Activated T-cell treated with anti-CD3 and anti-CD28 coated beads for 48 hours (primary cell): ENCODE measurements around the gene IGFN1.
"Not testable (repeated sequence)": the region's sequence is repeated elsewhere in the genome, so short reads cannot be mapped to it uniquely, and the experiment has no call there.

ENCODE experiments used
- DNase-seq: peaks from one replicate; pipeline ENCODE4 v3.0.0-alpha.2; 2020; ENCODE audit warnings: low read depth

The IGFN1 gene

DNA sequence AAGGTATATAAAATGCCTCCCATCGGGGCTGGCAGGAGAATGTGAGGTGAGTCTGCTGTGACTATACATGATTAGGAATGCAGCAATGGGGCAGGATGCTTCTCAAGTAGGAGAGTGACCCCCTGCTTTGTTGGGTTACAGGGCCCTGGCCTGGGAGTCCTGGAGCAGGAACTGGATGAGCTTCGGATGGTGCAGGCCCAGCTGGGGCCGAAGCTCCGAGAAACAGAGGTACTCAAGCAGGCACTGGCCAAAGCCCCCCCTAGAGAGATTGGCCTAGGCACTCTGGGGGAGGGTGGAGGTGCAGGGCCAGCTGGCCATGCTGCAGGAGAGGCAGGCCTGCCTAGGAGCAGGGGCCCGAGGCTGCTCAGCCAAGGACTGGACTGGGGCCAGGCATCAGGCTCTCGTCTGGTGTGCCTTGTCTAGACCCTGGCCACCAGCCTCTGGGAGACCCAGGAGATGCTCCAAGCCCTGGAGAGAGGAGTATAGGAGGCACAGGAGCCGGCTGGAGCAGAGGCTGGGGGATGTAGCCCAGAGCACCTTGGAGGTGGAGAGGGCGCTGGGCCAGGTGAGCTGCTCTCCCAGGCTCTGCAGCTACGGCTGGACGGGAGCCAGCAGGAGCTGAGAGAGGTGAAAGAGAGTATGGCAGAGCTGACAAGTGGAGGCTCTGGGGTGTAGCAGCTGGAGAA is 59.8 kb downstream of the IGFN1 start:
- no peak for DNase-seq

DNA sequence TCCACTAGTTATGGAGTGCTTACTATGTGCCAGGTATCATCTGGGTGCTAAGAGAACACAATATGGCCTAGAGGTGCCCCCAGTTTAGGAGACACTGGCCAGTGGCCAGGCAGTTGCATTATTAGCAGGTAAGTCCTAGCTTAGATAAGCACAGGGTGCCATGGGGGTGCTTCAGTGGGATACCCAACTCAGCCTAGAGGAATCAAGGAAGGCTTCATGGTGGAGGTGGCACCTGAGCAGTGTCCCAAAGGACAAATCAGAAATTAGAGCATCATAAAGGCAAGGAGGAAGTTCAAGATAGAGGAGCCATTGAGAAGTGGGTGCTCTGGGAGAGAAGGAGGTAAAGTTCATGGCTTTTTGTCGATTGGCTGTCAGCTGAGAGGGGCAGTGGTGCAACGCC is 60.8 kb downstream of the IGFN1 start:
- no peak for DNase-seq

DNA sequence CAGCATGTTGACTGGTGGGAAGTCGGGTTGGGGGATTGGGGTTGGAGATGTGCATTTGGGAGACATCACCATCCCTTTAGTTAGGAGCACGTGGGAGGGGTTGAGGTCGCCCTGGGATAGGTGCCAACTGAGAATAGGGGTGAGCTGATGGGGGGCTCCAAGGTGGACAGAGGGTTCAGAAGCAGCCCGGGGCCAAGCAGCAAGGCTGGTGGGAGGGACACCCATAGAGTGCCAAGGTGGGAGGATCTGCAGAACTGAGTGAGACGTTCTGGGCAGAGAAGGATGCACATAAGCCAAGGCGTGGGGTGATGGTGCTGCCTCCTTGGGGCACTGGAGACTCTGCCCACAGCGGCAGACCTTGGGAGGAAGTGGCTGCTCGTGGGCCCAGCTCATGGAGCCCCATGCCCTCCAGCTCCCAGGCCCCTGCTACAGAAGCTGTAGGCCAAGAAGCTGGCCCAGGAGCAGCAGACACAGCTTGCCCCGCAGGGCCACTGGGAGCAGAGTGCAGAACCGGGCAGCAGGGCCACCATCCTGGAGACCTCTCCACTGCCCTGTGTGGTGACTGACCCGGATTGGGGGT is 61.3 kb downstream of the IGFN1 start:
- no peak for DNase-seq

DNA sequence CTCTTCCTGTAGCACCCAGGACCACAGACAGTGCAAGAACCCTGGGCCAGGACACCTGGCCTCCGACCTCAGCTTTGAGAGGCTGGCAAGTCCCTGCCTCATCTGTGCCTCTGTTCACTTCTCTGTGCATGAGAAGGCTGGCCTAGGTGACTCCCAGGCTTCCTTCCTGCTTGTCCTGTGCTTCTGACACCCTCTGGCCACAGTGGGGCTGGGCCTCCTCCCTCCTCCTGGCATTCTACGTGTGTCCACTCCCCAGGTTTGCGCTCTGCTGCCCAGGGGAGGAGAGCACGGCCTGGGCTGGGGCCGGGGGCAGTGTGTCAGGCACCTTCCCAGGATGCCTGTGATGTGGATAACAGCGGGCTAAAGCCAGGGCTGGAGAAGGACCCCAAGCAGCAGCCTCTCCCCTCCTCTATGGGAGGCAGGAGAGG is 62.3 kb downstream of the IGFN1 start:
- DNase-seq, result no peak

DNA sequence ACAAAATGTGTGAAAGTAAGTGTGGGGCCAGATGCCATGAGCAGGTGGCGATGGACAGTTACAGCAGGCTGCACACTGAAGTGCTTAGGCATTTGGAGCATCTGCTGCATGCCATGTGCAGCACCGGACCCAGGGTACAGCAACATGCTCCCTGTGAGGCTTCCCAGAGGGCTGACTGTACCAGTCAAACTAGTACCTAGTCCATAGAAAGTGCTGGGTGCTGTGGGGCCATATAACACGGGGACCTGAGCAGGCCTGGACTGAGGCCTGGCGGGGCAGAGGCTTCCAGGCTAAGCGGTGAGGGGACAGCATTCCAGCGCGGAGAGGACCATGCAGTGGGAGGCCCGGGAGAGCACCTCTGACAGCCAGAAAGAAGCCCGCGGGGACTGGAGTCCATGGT is 62.8 kb downstream of the IGFN1 start:
- no peak for DNase-seq

DNA sequence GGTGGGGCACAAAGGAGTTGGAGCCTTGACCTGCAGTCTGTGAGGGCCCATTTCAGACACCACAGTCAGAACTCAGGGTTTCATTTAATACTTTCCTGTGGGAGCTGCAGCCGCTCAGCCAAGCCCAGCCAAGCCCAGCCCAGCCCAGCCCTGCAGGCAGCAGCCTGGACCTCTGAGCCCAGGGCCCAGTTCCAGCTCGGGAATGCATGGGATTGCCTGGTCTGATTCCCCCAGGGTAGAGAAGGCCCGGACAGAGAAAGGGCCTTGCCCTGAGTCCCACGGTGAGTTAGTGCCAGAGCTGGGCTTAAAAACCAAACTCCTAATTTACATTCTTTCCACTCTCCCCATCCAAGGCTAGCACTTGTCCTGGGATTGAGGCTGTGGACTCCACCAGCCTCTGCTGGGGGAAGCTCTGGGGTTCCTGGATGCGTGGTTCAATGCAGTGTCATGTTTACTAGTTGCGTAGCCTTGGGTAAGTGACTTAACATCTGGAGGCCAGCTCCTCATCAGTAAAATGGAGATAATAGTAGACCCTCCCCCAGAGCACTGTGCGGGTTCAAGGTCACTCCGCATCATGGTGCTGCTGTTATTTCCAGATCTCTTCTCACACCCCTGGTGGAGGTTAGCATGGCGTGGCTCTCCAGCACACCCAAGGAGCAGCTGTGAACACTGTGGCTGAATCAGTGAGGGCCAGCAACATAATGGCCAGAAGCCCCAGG is 63.4 kb downstream of the IGFN1 start:
- no peak for DNase-seq

DNA sequence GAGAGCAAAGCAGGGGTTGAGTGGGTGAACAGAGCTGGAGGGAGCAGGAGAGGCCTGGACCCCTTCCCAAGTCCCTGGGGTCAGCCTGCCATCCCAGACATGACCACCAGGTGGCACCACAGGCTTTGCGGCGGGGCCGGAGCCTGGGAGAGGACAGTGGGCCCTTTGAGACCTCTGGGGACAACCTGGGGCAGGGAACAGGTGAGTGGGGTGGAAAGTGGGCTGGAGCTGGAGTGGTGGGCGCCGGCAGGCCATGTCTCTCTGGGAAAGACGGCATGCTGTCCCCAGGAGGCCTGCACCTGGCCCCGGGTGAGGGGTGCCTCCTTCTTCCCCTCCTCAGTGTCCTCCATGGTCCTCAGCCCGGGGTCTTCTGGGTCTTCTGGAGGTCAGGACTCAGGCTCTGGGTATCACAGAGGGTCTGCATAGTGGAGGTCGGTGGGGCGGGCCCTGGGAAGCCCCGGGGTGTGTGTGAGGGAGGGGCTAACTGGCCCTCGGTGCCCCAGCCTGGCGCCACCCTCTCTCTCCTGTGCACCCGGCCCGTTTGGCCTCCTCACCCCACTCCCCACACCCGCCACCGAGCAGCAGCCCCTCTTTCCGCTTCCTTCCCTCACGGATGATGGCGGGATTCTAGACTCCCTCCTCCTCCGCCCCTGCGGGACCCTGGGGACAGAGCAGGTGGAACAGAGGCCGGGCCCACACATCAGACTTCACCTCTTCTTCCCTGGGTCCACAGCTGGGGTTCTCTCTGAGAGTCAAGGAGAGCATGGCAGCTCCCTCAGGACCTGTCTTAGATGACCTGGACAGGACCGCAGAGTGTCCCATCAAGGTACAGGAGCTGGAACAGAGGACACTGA is 64.2 kb downstream of the IGFN1 start:
- peak; percentile 64 for DNase-seq

DNA sequence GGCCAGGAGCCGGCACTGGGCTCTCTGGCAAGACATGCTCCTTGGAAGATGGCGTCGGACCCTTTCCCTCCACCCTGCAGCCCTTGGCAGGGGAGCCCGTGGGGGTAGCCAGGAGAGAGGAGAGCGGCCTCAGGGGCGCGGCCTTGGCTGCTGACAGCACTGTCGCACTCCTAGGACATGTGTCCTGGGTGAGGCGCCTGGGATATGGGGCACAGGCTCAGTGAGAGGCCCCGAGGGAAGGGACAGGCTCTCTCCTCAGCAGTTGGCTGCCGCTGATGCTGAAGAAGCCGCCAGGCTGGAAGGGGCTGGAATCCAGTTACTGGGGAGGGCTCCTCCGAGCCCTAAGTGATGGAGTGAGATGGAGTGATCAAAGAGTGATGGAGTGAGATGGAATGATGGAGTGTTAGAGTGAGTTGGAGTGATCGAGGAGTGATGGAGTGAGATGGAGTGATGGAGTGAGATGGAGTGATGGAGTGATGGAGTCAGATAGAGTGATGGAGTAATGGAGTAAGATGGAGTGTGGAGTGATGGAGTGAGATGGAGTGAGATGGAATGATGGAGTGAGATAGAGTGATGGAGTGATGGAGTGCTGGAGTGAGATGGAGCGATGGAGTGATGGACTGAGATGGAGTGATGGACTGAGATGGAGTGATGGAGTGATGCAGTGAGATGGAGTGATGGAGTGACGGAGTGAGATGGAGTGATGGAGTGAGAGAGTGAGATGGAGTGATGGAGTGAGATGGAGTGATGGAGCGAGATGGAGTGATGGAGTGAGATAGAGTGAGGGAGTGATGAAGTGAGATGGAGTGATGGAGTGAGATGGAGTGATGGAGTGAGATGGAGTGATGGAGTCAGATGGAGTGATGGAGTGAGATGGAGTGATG is 65.1 kb downstream of the IGFN1 start:
- no peak for DNase-seq

DNA sequence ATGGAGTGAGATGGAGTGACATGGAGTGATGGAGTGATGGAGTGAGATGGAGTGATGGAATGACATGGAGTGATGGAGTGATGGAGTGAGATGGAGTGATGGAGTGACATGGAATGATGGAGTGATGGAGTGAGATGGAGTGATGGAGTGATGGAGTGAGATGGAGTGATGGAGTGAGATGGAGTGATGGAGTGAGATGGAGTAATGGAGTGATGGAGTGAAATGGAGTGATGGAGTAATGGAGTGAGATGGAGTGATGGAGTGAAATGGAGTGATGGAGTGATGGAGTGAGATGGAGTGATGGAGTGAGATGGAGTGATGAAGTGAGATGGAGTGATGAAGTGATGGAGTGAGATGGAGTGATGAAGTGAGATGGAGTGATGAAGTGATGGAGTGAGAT is 67.5 kb downstream of the IGFN1 start:
- DNase-seq, result not testable (repeated sequence)

DNA sequence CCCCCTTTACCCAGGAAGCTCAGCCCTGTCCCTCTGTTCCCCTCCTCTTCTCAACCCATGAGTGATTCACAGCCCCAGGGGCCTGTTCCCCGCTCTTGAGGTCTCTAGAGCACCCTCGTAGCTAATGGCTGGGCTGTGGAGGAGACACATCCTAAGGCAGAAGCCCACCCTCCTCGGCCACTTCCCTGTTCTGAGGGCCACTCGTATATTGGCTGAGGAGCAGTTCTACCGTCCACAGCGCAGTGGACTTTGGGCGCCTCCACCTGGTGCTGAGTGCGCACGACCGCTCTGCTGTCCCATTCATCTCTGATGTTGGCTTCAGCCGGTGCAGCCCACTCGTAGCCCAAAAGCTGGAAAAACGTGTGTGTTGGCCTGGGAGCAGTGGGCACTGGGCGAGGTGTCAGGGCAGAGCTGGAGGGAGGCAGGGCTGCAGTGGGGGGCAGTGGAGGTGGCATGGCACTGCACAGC is 68.2 kb downstream of the IGFN1 start:
- no peak for DNase-seq

DNA sequence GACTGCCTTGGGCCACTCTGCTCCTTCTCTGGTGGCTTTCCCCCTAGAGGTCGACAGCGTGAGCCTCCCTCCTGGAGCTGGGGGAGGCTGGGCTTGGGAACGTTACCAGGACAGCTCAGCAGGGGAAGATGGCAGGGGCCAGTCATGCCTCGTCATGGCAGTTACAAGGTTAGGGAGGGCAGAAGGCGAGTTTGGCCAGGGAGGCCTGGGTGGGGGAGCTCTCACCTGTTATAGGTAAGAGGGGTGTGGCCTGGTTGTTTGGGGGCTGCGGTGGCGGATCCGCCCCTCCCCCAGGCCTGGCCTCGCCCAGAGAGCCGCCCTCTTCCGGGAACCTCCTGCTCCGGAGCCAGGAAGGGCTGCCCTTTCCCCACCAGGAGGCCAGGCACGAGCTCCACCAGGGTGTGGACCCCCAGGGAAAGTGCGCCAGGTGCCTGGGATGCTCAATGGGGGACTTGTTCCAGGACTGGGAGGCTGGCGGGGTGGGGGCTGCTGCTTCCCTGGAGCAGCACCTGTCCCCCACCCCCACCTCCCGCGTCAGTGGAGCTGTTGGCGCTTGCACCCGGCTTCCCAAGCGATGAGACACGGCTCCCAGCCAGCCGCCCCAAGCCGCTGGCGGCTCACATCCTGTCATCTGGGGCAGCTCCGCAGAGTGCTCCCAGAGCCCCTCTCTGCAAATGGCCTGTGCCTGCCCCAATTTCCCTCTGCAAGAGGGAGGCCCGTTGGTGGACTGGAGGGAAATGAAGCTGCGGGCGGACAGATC is 69.0 kb downstream of the IGFN1 start:
- DNase-seq, result no peak

DNA sequence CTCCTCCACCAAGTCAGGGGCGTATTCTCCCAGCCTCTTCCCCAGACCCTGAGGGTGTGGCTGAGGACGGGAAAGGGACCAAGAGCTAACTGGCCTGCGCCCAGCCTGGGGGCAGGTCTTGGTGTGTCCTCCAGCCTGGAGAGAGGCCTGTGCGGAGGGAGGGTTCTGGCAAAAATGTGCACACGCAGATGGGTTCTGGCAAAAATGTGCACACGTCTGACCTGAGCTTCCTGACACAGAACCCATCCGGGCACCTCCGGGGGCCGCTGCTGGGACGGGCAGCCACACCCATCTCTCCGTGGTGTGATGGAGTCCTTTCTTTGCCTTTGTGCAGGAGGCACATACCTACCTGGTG is 69.6 kb downstream of the IGFN1 start:
- no peak for DNase-seq

DNA sequence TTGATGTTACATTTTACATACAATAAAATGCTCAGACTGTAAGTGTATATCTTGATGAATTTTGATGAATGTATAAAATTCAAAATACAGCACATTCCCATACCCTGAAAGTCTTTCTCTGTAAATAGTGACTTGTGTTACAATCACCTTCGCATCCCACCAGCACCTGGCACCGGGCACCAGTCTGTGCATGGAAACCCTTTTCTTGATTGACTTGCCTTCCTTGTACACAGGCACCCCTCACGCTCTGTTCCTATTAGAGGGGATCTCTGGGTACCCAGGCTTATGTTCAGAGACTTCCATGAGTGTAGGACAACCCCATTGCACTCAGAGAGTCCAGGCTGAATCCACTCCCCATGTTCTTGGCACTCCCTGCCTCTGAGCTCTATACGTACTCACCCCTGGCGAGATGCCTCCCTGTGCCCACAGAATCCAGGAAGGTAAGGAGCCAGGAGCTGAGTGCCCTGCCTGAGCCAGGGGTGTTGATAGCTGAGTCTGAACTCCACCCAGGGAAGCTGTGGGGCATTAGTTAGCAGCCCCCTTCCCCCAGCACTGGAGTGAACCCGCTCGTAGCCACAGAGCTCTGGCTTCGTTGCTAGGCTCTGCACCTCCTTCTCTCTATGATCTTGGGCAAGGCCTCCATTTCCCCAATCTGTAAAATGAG is 70.2 kb downstream of the IGFN1 start:
- DNase-seq, result no peak

DNA sequence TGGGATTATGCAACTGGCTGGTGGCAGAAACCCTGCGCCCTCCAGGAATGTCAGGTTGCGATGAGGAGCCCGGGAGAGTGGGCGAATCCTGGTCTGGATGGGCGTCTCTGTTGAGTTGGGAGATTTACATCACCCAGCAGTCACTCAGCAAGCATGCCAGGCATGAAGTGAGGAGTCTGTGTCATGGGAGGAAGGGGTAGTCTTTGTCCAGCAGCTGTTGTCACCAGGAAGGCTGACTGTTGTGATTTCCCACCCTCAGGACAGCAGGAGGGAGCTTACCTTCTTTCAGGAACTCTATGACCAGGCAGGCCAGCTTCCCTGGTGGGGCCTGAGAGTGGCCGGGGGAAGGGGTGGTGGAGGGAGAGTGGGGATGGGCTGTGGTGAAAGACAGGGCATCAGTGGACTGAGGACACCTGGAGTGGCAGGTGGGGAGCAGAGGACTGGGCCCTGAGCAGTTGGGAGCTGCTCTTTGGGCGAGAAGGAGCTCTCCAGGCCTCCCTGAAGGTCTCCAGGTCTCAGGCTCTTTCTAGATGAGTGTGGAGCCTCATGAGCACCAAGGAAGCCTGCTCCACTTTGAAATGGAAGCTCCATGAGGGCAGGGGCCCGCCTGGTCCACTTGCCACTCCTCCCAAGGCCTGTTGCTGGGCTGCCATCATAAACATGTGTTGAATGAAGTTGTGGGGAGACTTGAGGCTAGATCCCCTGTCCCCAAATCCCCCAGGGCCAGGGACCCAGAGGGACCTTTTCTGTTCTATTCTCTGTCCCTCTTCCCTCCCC is 71.3 kb downstream of the IGFN1 start:
- DNase-seq, result no peak

DNA sequence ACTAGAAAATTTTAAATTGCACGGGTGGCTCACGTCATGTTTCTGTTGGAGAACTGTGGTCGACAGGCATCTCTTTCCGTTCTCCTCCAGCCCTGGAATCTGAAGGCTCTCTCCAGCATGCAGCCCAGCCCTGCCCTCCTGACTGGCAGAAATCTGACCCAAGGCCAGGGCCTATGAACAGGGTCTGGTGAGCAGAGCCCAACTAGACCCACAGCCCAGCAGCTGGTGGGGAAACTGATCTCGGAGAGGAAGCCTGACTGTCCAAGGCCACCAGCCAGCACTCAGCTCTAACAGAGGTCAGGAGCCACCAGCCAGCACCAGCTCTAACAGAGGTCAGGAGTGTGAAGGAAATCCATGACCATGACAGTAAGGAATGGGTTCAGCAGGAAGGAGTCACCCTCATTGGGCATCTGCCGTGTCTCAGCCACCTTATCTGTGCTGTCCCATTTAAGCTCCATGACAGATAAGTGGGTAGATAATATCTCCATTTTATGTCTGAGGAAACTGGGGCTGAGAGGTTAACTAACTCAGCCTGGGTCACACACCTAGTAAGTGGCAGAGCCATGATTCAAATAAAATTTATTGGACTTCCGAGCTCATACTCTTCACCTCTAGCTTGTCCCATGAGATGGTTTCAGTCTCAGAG is 72.5 kb downstream of the IGFN1 start:
- no peak for DNase-seq

DNA sequence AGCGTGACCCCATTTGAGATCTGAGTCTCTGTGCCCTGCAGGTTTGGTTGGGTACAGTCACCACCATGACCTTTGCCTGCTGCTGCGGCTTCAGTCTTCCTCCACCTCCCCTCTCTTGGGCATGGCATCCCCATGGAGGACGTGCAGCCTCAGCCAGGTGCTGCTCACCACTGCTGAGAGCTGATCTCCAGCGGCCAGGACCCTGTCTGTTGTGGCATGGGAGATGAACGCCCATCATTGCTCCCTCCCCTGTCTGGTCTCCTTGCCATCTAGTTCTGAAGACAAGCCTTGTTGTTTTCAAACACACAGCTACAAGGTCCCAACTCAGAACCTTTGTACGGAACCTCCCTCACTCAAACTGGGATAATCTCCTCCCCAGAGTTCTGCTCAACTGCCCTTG is 73.4 kb downstream of the IGFN1 start:
- DNase-seq, result no peak

DNA sequence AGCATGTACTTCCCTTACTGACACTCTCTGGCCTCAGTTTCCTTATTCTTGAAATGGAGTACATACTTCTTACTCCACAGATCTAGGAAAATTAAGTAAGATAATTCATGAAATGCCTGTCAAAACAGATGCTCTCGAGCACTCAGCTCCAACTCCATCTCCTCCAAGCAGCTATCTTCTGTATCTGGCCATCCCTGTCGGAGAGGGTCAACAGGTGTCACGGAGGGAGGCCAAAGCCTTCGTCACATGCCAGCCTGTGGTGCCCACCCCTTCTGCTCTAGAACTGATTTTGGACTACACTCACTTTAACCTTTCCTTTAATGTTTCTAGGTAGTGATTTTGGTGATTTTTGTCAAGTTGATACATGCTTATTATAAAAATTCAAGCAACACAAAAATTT is 73.9 kb downstream of the IGFN1 start:
- no peak for DNase-seq

DNA sequence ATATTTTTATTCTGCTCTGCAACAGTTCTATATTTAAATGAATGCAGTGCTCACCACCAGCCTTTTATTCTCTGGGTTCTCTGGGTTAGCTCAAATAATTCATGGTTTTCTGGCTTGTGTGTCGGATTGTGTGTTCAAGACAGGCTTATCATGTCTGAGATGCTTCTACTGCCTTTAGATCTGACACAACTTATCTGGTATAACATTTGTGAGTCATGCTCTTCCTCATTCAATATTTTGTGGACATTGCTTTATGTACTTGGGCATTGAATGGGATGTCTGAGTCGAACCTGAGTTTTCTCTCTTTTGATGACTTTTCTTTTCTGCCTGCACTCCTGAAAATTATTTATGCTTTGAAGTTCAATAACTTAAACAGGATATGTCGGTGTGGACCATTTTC is 75.1 kb downstream of the IGFN1 start:
- no peak for DNase-seq

DNA sequence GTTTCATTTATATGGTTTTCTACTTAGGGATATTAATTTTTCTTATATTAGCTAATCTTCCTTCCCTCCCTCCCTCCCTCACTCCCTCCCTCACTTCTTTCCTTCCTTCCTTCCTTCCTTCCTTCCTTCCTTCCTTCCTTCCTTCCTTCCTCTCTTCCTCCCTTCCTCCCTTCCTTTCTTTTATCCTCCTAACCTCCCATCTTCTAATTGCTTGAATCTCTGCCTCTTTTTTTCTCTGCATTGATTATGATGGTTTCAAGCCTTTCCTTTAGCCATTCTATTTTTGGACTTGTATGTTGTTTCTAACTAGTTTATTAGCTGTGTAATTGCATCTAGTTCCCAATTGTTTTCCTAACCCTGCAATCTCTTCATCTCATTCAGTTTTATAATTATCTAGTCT is 75.7 kb downstream of the IGFN1 start:
- DNase-seq, result no peak
